Testis (tissue), 3 donors: ENCODE results near the gene STK24. TPM values are rescaled to one million over a fixed set of nuclear protein-coding genes. Genes with fewer than 3 reads are reported as not detected.
A peak's percentile ranks its signal among the peaks of the same experiment; 100 is the strongest.

Experiments used
- DNase-seq: peaks from one replicate; pipeline ENCODE4 v3.0.0-alpha.2; 2019
- H3K27ac ChIP-seq, 2 donors: fragments of 200-600 bp; sonication (generic); one replicate each; pipeline ENCODE4 v1.5.1; 2019
- H3K27me3 ChIP-seq: fragments of 200-600 bp; sonication (generic); one replicate; pipeline ENCODE4 v1.5.1; 2019
- H3K36me3 ChIP-seq: fragments of 200-600 bp; sonication (generic); one replicate; pipeline ENCODE4 v1.5.1; 2017; ENCODE audit warnings: low read depth; ENCODE audit errors: missing control alignments
- H3K4me1 ChIP-seq: fragments of 200-600 bp; sonication (generic); one replicate; pipeline ENCODE4 v1.5.1; 2019
- H3K4me3 ChIP-seq, 2 donors: fragments of 200-600 bp; sonication (generic); one replicate each; pipeline ENCODE4 v1.5.1; 2017 to 2019
- H3K9me3 ChIP-seq: fragments of 200-600 bp; sonication (generic); one replicate; pipeline ENCODE4 v1.5.1; 2017
- POLR2A ChIP-seq: fragments of 450-650 bp; IDR thresholded peaks from one replicate; pipeline ENCODE4 v1.6.1; 2017; ENCODE audit warnings: antibody characterized with exemption, mild to moderate bottlenecking, moderate library complexity
- WGBS, 2 donors: methylation state at CpG; one replicate each; pipeline ENCODE4 v1.1.5; 2018; 5-methylcytosine and 5-hydroxymethylcytosine counted together
- intact Hi-C: fragments of 100-400 bp; cut with DNase I; formaldehyde crosslinking; loops from one replicate; pipeline ENCODE4 v1.15.1; 2023; ENCODE audit warnings: low total_unique reads
- polyA plus RNA-seq: library from polyadenylated mRNA; stranded (reverse); fragments of 350-450 nt; fragmentation: Illumina TruSeq; extraction: RNeasy Lipid Tissue Mini Kit (QIAGEN cat#74804); gene quantifications from one replicate; pipeline ENCODE4 v1.2.3, GENCODE V29; 2014; ENCODE audit warnings: low read depth, low replicate concordance; ENCODE audit not compliant: insufficient read depth
- total RNA-seq, 2 donors: library from RNA; depleted of rRNA; stranded (reverse); fragments of >200 nt; gene quantifications; one replicate each; pipeline ENCODE4 v1.2.3, GENCODE V29; 2016
- TF ChIP-seq, protein P1 (sequence below), 3 experiments: fragments of 450-650 bp in 2 of 3; fragments of 200-600 bp in 1 of 3; sonication (generic) in 1 of 3; IDR thresholded peaks; one replicate each; pipeline ENCODE4 v1.5.1; 2016 to 2019; ENCODE audit warnings: antibody characterized with exemption in 3 of 3, mild to moderate bottlenecking in 2 of 3, moderate library complexity in 1 of 3

Gene STK24
- total and polyA plus RNA-seq, 3 donors from 2014 or later, result 97.4 to 172 (median 151) TPM

DNA sequence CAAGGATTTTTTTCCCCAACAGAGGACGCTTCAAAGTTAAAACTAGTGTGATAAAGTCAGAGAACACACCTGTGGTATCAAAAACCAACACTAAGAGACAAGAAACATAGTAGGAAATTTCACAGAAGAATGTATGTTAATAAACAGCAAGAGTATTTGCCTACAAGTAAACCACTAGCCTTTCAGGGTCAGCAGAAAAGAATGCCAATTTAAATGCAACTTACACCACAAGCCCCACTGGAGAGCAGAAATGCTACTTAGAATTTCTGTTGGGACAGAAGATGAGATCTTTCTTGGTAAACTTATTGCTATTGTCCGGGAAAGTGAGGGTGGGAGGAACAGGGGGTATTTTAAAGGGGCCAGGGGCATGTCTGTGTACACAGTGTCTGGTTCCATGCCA is 68.6 kb downstream of the STK24 start:
- 64 to 79% methylated on average over 2 of the region's 2 CpGs for WGBS, 2 donors
- no peak overlapping the region for H3K4me3 ChIP-seq
- DNase-seq, result no peak
- H3K27me3 ChIP-seq, result no peaks in the 10 kb centered on the region
- peaks cover 40% of the 10 kb centered on the region for H3K4me1 ChIP-seq
- peak overlapping the region in 1 of 2 donors; percentile 46 for H3K27ac ChIP-seq
- no peaks in the 10 kb centered on the region for H3K36me3 ChIP-seq
- H3K9me3 ChIP-seq, result no peaks in the 10 kb centered on the region
- TF ChIP-seq, protein P1, sequence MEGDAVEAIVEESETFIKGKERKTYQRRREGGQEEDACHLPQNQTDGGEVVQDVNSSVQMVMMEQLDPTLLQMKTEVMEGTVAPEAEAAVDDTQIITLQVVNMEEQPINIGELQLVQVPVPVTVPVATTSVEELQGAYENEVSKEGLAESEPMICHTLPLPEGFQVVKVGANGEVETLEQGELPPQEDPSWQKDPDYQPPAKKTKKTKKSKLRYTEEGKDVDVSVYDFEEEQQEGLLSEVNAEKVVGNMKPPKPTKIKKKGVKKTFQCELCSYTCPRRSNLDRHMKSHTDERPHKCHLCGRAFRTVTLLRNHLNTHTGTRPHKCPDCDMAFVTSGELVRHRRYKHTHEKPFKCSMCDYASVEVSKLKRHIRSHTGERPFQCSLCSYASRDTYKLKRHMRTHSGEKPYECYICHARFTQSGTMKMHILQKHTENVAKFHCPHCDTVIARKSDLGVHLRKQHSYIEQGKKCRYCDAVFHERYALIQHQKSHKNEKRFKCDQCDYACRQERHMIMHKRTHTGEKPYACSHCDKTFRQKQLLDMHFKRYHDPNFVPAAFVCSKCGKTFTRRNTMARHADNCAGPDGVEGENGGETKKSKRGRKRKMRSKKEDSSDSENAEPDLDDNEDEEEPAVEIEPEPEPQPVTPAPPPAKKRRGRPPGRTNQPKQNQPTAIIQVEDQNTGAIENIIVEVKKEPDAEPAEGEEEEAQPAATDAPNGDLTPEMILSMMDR (IDR thresholded peaks at IDR 0.05), result no peak
- no peak for TF ChIP-seq POLR2A
- intact Hi-C loops, result no loop called here

DNA sequence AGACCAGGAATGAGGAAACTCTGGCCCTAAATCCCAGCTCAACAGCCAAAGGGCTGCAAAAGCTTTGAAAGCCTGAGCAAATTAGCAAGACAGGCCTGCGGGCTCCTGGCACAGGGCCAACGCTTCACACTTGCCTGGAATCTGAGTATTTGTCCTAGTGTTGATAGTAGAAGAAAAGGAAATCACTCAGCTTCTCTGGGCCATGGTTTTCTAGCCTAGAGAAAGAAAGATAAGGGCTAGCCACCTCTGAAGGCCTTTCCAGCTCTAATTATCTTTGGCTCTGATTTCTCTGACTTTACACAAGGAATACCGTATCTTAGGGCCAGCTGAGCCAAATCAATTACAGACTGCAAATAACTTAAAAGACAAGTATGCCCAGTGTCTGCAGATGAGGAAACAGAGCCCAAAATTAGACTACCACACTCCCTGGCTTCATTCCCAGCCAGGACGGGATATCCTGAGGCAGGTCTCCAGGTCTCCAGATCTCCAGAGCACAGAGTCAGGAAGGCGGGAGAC is 69.6 kb downstream of the STK24 start:
- Histone ChIP-seq H3K4me1 (peaks cover 47% of the 10 kb centered on the region), H3K4me3 (no peak overlapping the region), H3K27me3 (no peaks in the 10 kb centered on the region), H3K36me3 (no peaks in the 10 kb centered on the region), H3K9me3 (no peaks in the 10 kb centered on the region), H3K27ac (peak overlapping the region; percentile 0 to 44)
- intact Hi-C loops, result no loop called here
- 42 to 48% methylated on average over 5 of the region's 5 CpGs for WGBS, 2 donors
- DNase-seq, result peak; percentile 72
- TF ChIP-seq POLR2A, result no peak
- TF ChIP-seq, protein P1 (IDR thresholded peaks at IDR 0.05), result no peak

DNA sequence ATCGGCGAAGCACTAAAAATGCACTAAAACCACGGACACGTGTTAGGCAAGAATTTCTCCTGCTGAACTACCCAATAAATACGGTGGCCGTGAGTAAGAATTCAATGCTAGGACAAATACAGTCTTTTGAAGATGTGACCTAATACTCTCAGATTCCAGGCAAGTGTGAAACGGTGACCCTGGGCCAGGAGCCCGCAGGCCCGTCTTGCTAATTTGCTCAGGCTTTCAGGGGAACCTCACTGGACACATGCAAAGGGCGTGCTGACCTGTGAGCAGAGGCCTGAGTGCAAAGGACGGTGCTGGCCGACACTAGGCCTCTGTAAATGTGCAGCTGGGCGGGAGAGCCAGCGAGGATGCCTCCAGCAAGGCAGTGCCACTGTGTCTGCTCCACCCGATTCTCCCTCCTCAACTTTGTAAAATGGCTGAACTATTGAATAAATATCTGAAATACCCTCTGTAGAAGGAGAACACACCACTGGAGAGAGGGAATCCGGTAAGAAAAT is 70.1 kb downstream of the STK24 start:
- WGBS, 2 donors, result 81 to 89% methylated on average over 14 to 16 of the region's 16 CpGs
- no peak for TF ChIP-seq POLR2A
- TF ChIP-seq, protein P1 (IDR thresholded peaks at IDR 0.05), result no peak
- Histone ChIP-seq H3K9me3 (no peaks in the 10 kb centered on the region), H3K4me3 (no peak overlapping the region), H3K36me3 (no peaks in the 10 kb centered on the region), H3K27ac (peak overlapping the region; percentile 0 to 44), H3K4me1 (peaks cover 47% of the 10 kb centered on the region), H3K27me3 (no peaks in the 10 kb centered on the region)
- intact Hi-C loops, result no loop called here
- no peak for DNase-seq

DNA sequence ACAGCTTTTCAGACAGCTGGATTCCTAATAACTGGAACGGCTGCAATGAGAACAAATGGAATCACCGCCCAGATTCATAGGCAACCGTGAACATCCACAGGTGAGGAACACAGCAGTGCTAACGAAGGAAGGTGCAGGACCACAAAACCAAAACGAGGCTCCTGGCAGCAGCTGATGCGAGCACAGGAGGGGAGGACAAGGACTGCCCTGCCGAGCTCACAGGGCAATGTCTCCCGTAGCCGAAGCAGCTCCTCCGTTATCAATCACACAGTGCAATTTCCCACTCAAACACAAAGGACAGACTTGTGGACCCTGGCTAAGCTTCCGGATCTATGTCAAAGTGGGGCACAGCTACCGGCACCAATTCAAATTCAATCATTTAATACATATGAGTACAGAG is 70.6 kb downstream of the STK24 start:
- TF ChIP-seq, protein P1 (IDR thresholded peaks at IDR 0.05), result no peak
- TF ChIP-seq POLR2A, result no peak
- WGBS, 2 donors, result 65 to 70% methylated on average over 12 of the region's 12 CpGs
- peaks cover 47% of the 10 kb centered on the region for H3K4me1 ChIP-seq
- H3K9me3 ChIP-seq, result no peaks in the 10 kb centered on the region
- intact Hi-C loops, result no loop called here
- no peaks in the 10 kb centered on the region for H3K36me3 ChIP-seq
- no peak overlapping the region for H3K4me3 ChIP-seq
- H3K27ac ChIP-seq, result no peak overlapping the region
- no peaks in the 10 kb centered on the region for H3K27me3 ChIP-seq
- no peak for DNase-seq

DNA sequence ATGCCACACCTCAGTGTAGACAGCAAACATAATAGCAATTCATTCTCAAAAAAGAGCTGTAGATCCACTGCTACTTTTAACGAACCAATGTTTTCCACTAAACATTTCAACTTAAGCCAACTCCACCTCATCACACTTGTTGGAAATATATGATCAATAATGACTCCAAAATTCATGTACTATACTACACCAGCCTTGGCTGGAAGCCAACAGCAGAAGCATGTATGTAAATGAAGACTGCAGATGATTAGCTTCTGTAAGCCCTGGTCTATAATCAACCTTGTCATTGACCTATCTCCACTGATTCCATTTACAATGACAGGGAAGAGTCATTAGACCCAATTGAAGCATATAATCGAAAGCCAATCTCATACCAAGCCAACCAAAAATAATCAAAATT is 71.7 kb downstream of the STK24 start:
- TF ChIP-seq, protein P1 (IDR thresholded peaks at IDR 0.05), result no peak
- TF ChIP-seq POLR2A, result no peak
- intact Hi-C loops, result no loop called here
- Histone ChIP-seq H3K4me3 (no peak overlapping the region), H3K9me3 (no peaks in the 10 kb centered on the region), H3K4me1 (peaks cover 47% of the 10 kb centered on the region), H3K27me3 (no peaks in the 10 kb centered on the region), H3K27ac (peak overlapping the region in 1 of 2 donors; percentile 15), H3K36me3 (no peaks in the 10 kb centered on the region)
- WGBS, 2 donors, result 84 to 86% methylated on average over 2 of the region's 2 CpGs
- no peak for DNase-seq
